HG02973 (cell line): Measurements from ENCODE around the gene TXLNB.
"Not testable (repeated sequence)": the region's sequence is repeated elsewhere in the genome, so short reads cannot be mapped to it uniquely, and the experiment has no call there.

Source experiments
- ATAC-seq: cut with Tn5 transposase; IDR thresholded peaks from one replicate; pipeline ENCODE4 v1.9.1; 2021; ENCODE audit warnings: moderate library complexity; ENCODE audit not compliant: unreplicated experiment

TXLNB gene

GRCh38 chr6:139240161-139241010, 51.4 kb downstream of the TXLNB start:
- ATAC-seq: no peak

DNA sequence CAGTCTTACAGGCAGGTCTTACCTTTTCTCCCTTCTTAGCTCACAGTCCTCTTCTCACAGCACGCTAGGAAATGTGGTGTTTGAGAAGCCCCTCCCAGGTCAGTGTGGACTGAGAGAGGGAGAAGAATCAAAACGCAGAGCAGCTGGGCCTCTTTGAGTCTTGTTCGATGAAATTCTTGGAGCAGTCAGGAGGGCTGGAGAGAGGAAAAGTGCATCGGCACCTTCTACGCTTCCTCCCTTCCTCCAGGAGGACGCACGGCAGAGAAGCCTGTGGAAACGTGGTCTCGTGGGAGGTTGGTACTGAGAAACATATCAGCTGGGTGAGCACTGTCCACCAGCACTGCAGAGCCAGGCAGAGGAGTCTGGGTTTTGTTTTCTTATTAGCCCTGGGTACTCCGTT, 52.7 kb downstream of the TXLNB start:
- ATAC-seq: no peak

- ATAC-seq: no peak
Observed at GRCh38 chr6:139236105-139236504, 55.7 kb downstream of the TXLNB start.

DNA sequence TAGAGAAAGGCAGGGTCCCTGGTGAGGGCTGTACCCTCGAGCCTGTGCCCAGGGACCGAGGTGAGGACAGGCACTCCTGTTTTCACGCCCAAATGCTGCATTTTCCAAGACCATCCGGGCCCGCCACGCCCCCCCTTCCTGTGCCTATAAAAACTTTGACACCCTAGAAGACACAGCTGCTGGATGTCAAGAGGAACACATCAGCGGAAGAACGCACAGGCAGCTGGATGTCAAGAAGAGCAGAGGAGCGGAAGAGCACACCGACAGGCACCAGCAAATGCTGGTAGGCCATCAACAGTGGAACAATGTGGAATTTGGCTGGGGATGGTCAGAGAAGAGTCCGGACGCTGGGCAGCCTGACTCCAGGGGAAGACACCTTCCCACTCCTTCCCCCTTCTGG, 56.1 kb downstream of the TXLNB start:
- no peak for ATAC-seq

GRCh38 chr6:139234193-139234592, 57.6 kb downstream of the TXLNB start:
- ATAC-seq: not testable (repeated sequence)

DNA sequence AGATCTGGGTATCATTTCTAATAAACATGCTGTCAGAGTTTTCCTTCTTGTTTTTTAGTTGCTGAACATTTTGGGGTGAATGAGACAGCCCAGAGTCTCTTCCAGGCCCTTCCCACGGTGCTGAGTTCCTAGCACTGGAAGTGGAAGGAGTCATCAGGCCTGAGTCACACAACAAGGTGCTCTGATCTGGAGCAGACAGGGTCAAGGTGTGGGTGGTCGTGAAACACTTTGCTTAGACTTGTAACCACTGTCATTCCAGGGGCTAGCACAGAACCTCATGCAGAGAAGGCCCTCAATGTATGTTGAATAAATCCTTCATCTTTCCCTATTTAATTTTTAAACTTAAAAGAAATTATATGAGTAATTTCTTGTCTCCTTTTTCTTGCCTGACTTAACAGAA, 60.6 kb downstream of the TXLNB start:
- no peak for ATAC-seq

DNA sequence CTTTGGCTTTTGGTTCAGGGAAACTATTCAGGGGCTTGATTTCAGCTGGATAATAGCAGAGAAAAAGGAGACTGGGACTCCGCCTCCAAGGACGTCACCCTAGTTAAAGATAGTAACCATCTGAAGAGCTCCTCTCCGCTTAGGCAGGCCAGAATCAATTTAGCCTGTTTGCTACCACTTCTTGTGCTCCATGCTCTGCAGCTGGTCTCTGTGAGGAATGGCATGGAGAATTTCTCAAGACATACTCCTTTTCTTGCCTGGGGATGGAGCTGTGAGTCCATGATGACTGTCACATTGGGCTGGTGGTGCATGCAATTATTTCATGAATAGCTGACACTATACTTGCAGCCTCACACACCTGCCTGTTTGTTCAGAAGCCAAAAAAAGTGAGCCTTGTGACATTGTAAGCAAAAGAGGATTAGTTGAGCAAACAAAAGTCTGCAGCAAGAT, 61.4 kb downstream of the TXLNB start:
- ATAC-seq: no peak

DNA sequence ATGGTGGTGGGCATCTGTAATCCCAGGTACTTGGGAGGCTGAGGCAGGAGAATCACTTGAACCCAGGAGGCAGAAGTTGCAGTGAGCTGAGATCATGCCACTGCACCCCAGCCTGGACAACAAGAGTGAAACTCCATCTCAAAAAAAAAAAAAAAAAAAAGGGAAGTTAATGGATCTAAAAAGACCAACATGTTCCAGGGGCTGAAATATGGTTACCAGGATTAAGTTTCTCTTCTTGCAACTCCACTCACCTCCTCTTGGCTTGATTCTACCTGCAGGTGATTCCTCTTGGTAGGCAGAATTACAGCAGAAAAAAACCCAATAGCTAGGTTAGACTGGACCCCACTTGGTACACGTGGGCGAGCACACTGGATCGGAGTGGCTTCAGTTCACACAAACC, 63.4 kb downstream of the TXLNB start:
- not testable (repeated sequence) for ATAC-seq

DNA sequence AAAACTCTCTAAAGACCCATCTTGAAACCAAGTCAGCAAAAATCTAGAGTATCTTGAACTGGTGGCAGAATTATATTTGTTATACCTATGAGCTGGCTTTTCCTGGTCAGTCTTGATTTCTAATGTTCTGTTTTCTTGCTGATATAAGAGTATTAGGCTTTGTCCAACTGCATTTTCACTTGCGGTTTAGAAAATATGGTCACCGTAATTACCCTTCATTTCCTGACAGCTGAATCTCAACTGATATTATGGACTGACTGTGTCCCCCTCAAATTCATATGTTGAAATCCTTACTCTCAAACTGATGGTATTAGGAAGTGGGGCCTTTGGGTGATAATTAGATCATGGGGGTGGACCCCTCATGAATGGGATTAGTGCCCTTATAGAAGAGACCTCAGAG, 72.1 kb downstream of the TXLNB start:
- ATAC-seq: no peak

GRCh38 chr6:139219271-139219729, 72.5 kb downstream of the TXLNB start:
- ATAC-seq: peak; percentile 100

DNA sequence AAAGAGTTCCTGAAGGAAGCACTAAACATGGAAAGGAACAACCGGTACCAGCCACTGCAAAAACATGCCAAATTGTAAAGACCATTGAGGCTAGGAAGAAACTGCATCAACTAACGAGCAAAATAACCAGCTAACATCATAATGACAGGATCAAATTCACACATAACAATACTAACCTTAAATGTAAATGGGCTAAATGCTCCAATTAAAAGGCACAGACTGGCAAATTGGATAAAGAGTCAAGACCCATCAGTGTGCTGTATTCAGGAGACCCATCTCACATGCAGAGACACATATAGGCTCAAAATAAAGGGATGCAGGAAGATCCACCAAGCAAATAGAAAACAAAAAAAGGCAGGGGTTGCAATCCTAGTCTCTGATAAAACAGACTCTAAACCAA, 79.3 kb downstream of the TXLNB start:
- ATAC-seq: not testable (repeated sequence)

- ATAC-seq: not testable (repeated sequence)
Observed at GRCh38 chr6:139210766-139211165, 81.0 kb downstream of the TXLNB start.

GRCh38 chr6:139205843-139206242, 86.0 kb downstream of the TXLNB start:
- ATAC-seq: no peak

GRCh38 chr6:139204978-139205377, 86.8 kb downstream of the TXLNB start:
- ATAC-seq: no peak

GRCh38 chr6:139201378-139201777, 90.4 kb downstream of the TXLNB start:
- ATAC-seq: no peak

DNA sequence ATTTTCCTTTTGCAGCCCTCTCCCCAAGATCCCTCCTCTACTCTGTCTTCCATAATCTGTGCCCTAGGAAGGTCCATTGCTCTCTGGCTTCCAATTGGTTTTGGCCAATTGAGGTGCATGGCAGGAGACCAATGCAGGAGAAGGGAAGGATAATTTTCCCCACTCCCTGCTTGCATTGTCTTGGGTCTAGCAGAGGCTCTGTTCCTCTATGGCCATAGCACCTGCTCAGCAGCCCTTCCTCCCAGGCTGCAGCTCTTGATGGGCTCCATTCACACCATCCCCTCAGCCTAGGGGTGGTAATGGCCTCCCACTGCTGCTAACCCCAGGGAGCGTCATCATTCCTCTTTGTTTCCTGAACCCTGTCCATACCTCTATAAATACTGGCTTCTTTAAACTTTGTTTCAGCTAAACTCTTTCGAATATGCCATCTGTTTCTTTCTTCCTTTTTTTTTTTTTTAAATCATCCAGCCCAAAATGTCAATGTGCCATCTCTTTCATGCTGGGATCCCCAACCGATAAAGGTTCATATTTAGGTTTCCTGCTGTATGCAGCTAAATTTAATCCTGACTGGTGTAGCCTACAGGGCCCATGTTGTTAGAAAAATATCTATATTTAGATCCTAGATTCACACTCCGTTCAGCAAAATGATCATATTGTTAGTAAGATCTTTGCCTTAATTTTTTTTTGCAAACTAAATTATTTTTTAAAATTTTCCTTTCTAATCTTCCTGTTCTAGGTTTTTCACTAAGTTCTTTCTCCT, 93.1 kb downstream of the TXLNB start:
- ATAC-seq: no peak

DNA sequence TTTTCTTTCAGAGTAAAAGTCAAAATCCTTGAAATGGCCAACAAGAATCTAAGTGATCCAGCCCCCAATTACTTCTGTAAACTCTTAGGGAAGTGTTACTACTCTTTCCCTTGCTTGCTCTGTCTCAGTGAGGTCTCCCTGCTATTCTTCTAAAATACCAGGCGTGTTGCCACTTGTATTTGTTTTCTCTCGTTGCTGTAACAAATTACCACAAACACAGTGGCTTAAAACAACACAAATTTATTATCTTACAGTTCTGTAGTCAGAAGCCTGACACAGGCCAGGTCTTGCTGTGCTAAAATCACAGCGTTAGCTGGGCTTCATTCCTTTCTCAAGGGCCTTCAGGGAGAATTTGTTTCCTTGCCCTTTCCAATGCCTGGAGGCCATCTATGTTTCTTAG, 97.1 kb downstream of the TXLNB start:
- ATAC-seq: no peak
